Stimulated activated naive CD4-positive, alpha-beta T cell treated with Interleukin-2 at 50 U/mL for 16 hours (primary cell): ENCODE results near the gene RHEBL1.

Source experiments
- DNase-seq: peaks from one replicate; lab custom pipeline; 2025; lab: John Stamatoyannopoulos, UW

Gene RHEBL1

DNA sequence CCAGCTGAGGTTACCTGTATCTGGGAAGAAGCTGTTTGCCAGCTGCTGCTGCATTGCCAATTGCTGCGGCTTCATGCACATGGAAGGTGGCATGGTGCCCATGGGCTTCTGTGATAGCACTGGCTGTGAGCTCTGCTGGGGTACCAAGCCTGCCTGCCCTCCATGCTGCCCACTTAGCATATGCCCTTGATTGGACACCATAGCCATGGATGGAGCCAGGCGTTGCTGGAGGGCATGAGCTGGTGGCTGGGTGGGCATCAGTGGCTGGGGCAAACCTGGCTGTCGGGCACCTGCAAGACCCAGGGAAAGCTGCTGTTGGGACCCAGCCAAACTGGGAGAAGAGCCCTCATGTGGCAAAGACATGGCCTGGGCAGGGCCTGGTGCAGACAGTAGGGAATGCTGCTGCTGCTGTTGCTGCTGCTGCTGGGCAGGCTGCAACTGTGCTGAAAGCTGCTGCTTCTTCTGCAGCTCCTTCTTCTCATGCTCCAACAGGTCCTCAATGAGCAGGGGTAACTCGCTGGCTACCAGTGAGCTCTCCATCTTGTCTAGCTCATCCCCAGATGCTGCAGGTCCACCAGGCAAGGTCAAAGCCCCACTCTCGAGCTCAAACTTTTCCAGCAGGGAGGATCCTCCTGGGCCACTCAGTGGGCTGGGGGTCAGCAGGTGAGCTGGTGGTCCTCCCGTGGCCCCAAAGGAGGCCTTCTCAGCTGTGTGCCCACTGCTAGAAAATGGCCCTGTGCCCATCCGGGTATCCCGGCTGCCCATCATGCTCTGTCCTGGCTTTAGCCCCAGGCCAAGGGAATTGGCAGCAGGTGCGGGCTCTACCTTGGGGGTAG lies 32.5 kb downstream of the RHEBL1 start:
- DNase-seq: no peak

DNA sequence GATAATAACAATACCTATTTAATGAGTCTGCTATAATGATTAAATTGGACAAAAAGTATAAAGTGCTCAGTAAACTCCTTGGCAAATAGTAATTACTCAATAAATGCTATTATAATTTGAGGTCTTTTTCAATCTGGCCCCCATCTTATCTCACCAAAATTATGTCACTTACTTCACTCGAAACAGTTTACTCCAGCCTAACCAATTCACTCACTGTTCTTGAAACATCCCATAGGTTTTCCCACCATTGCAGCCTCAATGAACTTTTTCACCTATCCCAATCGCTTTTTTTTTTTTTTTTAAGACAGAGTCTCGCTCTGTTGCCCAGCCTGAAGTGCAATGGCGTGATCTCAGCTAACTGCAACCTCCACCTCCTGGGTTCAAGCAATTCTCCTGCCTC lies 33.8 kb downstream of the RHEBL1 start:
- DNase-seq: no peak

DNA sequence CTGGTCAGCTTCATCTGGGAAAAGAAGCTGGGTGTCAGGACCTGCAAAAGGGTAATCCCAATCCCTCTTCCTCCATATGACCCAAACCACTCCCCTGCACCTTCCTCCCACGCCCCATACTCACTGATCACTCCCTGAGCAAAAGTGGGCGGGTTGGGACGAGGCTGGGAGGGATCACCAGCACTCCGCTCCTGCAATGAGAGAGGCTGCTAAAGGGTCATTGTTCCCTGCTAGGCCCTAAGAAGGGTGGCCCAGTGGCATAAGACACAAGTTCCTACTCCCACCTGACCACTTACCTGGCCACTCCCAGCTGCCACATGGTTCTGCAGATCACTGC lies 35.5 kb downstream of the RHEBL1 start:
- no peak for DNase-seq

DNA sequence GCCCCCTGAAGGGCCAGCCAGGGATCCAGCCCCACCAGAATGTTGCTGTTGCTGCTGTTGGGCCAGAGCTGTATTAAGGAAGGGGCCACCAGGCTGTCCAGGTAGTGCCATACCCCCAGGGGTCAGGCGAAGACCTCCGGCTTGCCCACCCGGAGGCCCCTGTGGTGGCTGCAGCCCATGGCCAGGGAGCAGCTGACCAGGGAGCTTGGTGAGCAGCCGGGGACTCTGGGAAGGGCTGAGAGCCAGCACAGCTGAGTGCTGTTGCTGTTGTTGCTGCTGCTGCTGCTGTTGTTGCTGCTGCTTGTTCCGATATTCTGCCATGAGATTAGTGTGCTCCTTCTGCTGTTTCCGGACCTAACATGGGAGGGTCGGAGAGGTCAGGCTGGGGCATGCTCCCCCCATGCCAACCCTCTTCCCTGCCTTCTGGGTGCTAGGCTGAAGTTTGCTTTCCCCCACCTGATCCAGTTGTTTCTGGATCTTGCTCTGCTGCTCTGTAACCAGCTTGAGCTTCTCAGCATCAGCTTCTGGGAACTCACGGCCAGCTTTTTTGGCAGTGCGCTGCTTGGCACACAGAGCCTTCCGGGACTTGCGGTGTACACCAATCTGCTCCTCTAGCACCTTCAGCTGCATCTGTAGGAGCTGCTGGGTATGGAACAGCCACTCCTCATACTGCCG lies 36.0 kb downstream of the RHEBL1 start:
- DNase-seq: no peak

DNA sequence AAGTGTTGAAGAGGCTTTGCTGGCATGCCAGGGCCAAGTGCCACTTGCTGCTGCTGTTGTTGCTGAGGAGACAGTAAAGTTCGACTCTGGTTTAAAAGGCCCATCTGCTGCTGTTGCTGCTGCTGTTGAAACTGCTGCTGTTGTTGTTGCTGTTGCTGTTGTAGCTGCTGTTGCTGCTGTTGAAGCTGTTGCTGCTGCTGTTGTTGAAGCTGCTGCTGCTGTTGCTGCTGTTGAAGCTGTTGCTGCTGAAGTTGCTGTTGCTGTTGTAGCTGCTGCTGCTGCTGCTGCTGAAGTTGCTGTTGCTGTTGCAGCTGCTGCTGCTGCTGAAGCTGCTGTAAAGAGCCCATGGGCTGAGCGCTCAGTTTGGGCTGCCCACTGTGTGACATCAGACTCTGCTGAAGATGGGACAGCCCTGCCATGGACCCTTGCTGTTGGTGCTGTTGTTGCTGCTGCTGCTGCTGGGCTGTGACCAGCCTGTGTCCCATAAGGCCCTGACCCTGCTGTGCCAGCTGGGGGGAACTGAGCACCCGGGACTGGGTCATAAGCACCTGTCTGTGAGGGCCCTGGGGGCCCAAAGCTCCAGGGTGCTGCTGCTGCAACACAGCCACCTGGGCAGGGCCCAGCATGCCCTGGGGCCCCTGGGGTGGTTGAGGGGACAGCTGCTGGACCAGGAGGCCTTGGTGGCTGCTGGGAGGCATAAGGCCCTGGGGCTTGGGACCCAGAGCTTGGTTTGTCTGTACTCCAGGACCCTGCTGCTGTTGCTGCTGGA lies 36.9 kb downstream of the RHEBL1 start:
- DNase-seq: no peak

DNA sequence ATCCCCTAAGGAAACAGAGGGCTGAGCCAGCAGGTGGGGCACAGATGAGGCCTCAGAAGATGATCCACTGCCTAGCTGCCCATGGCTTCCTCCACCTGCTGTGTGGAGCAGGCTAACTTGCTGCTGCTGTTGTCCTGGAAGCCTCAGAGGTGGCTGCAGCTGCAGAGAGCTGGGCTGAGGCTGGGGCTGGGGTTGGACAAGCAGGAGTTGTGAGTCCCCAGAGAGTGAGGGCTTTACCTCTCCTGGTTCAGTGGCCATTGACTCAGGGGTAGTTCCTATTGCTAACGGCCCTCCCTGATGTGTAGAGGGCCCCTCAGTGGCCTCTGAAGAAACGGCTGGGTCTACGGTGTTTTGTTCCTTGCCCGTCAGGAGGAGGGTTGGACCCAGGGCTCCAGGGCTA lies 37.5 kb downstream of the RHEBL1 start:
- no peak for DNase-seq

DNA sequence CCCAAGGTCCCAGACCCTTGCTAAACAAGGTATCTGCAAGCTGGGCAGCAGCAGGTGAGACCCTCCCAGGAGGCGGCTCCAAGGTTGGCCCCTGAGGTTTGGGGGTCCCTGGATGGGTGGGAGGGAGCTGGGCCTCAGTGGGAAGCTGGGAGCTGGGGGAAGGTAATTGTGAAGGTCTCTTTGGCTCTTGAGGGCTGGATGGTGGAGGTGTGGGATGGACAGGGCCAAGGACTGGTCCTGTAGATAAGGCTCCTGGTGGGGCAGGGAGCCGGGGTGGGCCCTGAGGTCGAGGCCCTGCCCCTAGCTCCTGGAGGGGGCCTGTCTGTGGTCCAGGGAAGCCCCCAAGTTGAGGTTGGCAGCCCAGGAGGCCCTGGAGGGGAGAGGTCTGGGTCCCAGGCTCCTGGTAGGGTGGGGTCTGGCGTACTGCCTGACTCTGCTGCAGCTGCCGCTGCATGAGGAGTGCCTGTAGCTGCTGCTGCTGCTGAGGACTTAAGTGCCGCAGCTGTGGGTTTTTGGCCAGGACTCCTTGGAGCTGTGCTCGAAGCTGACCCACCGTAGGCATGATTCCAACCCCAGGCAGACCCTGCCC lies 38.1 kb downstream of the RHEBL1 start:
- DNase-seq: no peak

DNA sequence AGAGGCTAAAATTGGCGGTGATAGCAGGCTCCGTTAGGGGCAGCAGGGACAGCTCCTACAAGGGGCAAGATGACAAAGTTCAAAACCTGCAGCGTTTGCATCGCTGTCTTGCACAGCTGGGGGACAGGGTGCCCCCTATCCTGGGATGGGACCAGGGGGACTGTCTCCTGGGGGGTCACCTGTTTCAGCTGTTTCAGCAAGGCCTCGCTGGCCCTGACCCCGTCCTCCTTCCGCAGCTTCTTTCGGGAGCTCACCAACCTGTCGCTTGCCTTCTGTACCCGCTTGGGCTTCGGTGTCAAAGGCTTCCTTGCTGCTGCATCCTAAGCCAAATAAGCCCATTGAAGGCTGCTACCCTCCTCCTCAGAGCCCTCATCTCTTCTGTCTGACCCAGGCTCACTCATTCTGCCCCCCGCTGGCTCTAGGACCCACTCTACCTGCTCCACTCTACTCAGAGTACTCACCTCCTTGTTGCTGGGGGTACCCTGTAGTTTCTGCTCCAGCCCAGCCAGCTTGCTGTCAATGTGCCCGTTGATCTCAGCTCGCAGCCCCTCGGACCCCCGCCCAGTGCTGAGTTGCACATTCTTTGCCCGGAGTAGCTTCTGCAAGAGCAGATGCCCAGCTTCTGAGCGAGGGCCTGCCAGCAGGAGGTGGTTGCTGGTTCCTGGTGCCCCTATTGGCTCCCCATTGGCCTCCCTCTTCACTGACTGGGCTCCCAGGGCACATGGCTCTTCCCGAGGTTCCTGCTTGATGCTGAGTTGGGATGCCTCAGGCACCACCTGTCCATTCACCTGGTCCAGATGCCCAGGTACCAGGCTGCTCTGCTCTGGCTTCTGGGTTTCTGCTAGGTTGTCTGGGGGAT lies 38.8 kb downstream of the RHEBL1 start:
- DNase-seq: no peak

DNA sequence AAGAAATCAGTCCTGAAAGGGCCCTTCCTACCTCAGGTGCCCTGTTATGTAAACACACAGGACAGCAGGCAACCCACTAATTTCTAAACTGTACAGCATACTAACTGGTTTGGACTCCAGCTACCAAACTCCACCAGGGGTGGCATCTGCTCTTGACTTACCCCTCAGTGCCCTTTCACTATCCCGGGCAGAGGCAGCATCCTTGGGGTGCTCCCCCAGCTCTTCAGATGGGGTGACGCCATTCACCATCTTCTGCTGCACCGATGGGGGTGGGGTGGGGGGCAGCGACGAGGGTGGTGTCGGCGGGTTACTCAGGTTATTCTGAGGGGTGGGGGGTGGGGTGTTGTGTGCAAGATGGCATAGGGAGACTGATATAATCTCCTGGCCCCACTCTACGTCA lies 39.7 kb downstream of the RHEBL1 start:
- no peak for DNase-seq

DNA sequence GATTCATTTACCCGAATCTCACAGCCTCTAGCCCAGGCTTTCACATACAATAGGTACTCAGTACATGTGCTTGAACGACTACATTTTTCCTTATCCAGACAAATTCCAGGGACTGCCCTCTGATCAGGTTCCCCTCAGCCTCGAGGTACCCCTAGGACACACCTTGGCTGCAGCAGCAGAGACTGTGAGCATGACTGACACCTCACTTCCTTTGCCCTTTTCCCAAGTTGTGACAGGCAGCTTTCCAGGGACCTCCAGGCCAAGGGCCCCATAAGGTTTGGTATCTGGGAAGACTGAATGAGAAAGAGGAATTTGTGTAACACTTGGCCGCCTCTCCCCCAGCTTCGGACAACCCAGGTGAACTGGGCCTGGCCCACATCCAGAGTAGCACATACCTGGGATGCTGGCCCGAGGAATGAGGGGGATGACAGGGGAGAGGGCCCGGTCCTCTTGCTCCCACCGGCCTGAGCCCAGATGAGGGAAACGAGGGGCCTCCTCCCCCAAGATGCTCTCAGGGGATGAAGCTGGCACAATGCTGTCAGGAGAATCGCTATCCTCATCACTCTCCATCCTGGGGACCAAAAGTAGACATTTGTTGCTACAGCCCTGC lies 41.0 kb downstream of the RHEBL1 start:
- no peak for DNase-seq

DNA sequence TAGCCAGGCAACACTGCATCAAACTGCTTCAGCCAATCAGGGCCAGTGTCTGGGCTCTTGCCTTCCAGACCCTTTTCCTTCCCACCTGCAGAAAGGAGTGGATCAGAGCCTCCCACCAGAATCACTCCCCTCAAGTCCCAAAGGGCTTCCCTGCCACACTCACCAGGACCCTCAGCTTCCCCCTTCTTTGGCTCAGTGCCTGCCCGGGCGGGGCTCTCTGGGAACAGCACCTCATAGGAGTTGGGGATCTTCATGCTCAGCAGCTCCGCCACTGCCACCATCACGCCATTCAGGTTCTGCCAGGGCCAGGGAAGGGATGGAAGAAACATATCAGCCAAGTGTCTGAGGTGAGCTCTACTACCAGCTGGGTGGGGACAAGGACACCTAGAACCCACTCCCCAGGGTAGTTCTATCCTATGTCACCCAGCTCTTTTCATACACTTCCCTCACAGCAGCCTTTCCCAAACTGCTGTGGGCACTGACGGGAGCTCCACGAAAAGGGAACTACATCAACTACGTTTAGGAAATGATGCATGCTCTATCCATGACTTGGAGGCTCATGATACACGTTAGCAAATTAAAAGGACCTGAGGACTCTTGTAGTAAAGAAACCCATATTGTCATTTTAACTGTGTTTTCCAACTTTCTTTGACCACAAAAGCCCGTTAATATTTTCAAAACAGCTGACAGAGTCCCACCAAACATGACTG lies 41.8 kb downstream of the RHEBL1 start:
- no peak for DNase-seq

DNA sequence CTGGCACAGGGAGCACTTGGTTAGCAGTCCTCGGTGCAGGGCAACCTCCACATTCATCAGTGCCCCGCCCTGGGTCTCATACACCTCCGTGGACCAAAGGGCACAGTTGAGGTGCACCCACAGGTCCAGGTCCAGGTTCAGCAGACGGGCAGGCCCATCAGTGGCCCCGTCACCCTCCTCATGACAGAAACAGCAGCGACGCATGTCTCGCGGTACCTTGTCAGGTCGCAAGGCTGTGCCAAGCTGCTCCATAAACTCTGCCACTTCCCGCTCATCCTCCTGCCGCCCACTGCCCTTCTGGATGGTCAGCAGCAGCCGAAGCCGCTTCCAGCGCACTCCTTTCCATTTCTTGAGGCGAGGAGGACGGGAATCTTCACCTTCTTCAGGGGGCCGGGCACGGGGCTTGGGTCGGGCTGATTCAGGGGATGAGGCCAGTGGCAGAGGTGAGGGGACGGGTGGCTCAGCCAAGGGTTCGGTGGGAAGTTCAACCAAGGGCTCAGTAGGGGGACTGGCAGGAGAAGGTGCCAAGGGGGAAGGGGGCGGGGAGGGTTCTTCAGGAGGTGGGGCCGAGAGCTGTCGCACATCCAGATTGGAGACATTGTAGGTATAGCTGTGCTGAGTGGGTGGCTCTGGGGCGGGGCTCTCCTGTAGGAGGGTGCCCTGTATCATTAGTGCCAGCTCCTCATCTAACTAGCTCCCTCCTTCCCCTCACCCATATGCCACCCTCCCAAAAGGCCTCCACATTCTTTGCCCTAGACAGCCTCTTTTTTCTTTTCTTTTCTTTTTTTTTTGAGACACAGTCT lies 42.9 kb downstream of the RHEBL1 start:
- no peak for DNase-seq

DNA sequence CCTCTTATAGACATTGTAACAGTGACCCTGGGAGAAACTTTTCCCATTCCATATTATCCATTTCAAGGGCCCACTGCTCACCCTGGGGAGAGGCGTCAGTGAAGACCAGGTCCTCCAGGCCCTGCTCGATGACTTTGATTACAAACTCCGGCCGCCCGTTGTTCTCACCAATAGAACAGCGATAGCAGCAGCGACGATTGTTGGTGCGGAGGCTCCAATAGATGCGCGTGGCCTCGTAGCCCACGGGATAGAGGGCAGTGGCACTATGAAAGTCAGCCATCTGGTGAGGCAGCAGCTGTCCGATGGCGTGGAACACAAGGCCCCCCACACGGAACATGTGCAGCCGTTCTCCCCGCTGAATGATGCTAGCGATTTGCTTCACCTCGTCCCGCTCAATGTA lies 43.7 kb downstream of the RHEBL1 start:
- no peak for DNase-seq

DNA sequence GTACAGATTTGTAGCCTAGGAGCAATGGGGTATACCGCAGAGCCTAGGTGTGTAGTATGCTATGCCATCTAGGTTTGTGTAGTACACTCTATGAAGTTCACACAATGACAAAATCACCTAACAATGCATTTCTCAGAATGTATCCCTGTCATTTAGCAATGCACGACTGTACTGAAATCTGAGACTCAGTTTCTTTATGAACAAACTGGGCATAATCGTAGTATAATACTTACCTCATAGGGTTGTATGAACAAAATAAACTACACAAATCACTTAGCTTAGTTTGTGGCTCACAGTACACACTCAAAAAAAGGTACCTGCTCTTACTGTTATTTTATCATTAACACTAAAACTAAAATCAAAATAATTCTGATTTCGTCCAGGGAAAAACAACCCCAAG lies 44.3 kb downstream of the RHEBL1 start:
- DNase-seq: no peak

DNA sequence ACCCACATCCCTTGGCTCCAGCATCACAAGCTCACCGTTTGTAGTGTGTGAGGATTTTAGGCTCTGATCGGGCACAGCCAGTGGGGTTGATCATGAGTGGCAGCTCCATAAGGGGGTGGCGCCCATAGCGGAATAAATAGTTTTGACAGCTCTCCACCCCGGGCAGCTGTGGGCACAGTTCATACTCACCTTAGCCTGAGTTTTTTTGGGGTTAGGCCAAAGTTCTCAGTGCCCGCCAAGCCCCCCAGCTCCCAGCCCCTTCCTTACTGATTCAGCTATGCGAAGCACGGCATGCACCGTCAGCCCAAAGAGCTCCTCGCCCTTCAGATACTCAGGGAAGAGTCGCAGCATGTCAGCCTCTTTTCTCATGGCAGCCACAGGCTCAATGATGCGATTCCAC lies 45.2 kb downstream of the RHEBL1 start:
- DNase-seq: no peak

DNA sequence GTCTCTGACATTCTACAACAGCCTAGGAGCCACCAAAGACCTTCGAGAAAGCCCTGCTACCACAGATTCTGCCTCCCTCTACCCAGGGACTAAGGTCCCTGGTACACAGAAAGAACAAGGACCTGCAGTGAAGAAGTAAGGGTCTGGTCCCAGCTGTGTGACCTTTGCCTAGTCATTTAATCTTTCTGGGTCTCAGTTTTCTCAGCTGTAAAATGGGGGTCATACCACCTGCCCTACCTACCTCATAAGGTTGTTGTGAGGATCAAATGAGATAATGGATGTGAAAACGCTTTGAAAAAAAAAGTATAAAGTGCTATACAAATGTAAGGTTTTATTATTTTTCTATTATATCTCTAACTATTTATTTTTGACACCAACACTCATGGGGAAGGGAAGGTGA lies 46.0 kb downstream of the RHEBL1 start:
- DNase-seq: no peak

DNA sequence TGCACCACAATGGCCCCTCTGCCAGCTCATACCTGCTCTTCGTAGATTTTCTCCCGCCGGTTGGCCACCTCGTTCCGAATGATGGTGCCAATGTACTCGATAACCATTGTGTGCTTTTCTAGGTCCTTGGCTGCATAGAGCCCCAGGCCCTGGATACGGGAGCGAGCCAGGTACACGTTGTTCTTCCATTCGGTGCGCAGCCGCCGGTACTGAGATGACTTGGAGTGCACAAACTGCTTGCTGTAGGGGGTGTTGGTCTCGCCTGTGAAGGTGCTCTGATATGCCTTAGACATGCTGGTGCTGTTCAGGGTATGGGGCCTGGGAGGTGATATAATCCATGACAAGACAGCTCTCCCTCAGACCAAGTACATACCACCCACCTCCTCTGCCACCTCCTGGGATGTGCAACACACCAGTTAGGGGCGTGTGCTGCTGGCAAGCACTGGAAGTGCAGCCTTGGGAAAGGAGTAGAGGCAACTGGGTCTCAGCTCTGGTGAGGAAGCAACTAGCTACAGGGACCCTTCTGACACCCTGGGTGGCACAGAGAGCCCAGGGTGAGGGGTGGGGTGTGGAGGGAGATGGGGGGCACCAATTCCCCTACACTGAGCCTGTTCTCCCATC lies 47.1 kb downstream of the RHEBL1 start:
- no peak for DNase-seq

DNA sequence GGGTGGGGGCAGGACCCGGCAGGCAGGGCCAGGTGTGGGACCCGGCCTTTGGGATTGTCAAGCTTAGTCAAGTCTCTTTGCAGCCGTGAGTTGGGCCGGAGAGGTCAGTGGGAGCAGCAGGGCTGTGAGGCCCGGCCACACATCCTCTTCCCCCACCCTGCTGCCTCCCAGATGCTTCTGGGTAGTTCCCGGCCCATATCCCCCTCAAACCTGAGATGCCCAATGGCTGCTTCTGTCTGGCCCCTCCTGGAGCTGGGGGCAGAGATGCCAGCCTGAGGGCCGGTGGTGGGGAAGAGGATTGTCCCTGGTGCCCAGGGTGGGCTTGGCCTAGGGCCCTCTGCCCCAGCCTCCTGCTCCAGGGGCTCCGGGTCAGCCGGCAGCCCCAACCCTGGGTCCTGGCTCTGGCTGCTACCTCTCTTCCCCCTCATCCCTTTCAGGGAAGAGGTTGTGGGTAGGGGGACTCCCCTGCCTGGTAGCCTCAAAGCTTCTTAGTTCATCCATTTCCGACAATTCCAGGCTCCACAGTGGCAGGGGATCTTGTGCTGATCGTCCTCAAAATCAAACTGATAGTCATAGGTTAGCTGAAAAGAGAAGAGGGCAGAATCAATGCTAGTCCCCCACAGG lies 48.4 kb downstream of the RHEBL1 start:
- DNase-seq: no peak

DNA sequence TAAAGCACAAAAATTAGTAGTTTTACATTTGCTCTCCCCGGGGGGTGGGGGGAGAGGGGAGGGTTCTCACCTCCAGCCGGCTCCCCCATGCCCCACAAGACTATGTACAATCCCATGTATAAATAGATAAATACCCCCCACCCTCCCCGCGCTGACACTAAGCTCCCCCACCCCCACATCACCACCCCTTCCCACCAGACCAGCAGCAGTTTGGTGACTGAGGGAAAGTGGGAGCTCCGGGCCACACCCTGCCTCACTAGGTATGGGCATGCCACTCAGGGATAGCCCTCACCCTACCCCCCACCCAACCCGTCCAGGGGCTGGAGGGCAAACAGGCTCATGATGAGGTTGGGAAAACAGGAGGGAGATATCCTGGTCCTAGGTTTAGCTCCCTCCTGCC lies 49.3 kb downstream of the RHEBL1 start:
- no peak for DNase-seq
